ENCODE measurements around the gene NMT1. TPM values are rescaled to one million over a fixed set of nuclear protein-coding genes. Genes with fewer than 3 reads are reported as not detected.

The NMT1 gene
- total RNA-seq, 1 donor from 2014 or later: 80.6 TPM

DNA sequence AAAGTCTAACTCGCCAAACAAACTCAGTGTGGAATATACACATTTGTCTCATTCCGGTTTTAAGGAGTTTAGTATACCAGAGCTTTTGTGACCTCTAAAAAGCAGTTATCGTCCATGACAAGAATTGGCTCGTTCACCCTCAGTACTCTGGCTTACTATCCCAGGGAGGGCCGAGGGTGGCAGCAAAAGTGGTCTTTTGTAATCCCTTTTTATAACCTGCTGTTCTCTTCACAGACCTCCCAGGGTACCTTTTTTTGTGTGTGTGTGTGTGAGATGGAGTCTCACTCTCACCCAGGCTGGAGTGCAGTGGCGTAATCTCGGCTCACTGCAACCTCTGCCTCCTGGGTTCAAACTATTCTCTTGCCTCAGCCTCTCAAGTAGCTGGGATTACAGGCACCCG lies 8.9 kb downstream of the NMT1 start:
- peaks cover 7% of the 10 kb centered on the region for H3K4me1 Mint-ChIP-seq
- H3K9me3 Mint-ChIP-seq: no peaks in the 10 kb centered on the region
- no peak overlapping the region for H3K27ac Mint-ChIP-seq
- DNase-seq (ENCODE audit: low spot score in 2 of 2, unreplicated experiment in 2 of 2): no peak
- peaks cover 19% of the 10 kb centered on the region for H3K36me3 Mint-ChIP-seq
- no peak overlapping the region for H3K4me3 Mint-ChIP-seq
- TF ChIP-seq, protein P1, sequence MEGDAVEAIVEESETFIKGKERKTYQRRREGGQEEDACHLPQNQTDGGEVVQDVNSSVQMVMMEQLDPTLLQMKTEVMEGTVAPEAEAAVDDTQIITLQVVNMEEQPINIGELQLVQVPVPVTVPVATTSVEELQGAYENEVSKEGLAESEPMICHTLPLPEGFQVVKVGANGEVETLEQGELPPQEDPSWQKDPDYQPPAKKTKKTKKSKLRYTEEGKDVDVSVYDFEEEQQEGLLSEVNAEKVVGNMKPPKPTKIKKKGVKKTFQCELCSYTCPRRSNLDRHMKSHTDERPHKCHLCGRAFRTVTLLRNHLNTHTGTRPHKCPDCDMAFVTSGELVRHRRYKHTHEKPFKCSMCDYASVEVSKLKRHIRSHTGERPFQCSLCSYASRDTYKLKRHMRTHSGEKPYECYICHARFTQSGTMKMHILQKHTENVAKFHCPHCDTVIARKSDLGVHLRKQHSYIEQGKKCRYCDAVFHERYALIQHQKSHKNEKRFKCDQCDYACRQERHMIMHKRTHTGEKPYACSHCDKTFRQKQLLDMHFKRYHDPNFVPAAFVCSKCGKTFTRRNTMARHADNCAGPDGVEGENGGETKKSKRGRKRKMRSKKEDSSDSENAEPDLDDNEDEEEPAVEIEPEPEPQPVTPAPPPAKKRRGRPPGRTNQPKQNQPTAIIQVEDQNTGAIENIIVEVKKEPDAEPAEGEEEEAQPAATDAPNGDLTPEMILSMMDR (IDR thresholded peaks at IDR 0.05; ENCODE audit: unreplicated experiment): no peak
- no peaks in the 10 kb centered on the region for H3K27me3 Mint-ChIP-seq (ENCODE audit: low read depth)

DNA sequence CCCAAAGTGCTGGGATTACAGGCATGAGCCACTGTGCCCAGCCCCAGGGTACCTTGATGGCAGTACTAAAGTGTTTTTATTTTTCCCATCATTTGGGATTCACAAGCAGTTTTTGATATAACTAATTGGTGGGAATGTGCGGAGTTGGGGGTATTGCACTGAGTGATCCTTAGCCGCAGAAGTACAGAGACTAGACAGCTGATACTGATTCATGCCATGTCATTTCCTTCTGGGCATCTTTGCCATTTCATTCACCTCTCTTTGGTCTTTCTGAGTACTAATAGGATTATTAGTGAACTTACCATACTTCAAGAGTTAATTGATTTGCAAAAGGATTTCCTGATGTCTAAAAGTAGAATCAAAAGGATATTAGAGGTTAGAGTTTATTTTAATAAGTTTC lies 9.7 kb downstream of the NMT1 start:
- TF ChIP-seq, protein P1 (IDR thresholded peaks at IDR 0.05; ENCODE audit: unreplicated experiment): no peak
- H3K36me3 Mint-ChIP-seq: peaks cover 19% of the 10 kb centered on the region
- no peak overlapping the region for H3K4me3 Mint-ChIP-seq
- H3K4me1 Mint-ChIP-seq: peaks cover 5% of the 10 kb centered on the region
- no peaks in the 10 kb centered on the region for H3K9me3 Mint-ChIP-seq
- DNase-seq (ENCODE audit: low spot score in 2 of 2, unreplicated experiment in 2 of 2): no peak
- no peak overlapping the region for H3K27ac Mint-ChIP-seq
- no peaks in the 10 kb centered on the region for H3K27me3 Mint-ChIP-seq (ENCODE audit: low read depth)

DNA sequence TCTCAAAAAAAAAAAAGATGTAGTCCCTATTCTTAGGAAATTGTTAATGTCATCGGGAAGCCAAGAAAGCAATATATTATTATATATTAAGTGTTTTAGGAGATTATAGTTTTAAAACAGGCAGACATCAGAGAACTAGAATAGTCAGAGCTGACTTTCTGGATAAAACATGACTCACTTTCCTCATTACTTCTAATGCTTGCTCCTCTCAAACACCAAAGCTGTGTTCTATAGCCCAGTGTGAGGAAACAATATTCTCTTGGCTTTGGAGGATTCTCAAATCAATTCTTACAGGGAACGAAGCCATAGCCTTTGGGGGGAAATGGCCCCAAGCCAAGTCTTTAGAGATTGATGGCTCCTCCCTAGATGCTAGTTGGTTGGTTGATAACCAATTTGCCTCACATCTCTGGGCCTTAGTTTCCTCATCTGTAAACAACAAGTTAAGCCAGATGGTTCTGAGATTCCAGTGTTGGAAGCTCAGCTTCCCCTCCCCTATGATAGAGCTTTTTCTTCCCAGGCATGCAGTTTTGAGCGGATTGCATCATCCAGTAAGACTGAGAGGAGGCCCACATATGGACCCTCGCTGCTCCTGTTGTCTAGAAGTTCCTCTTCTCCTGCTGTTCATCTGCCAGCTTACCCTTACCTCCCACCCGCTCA lies 12.4 kb downstream of the NMT1 start:
- TF ChIP-seq, protein P1 (IDR thresholded peaks at IDR 0.05; ENCODE audit: unreplicated experiment): no peak
- no peaks in the 10 kb centered on the region for H3K27me3 Mint-ChIP-seq (ENCODE audit: low read depth)
- H3K27ac Mint-ChIP-seq: peak overlapping the region; percentile 91
- DNase-seq (ENCODE audit: low spot score in 2 of 2, unreplicated experiment in 2 of 2): no peak
- no peak overlapping the region for H3K4me3 Mint-ChIP-seq
- peaks cover 22% of the 10 kb centered on the region for H3K36me3 Mint-ChIP-seq
- H3K4me1 Mint-ChIP-seq: peaks cover 9% of the 10 kb centered on the region
- no peaks in the 10 kb centered on the region for H3K9me3 Mint-ChIP-seq

DNA sequence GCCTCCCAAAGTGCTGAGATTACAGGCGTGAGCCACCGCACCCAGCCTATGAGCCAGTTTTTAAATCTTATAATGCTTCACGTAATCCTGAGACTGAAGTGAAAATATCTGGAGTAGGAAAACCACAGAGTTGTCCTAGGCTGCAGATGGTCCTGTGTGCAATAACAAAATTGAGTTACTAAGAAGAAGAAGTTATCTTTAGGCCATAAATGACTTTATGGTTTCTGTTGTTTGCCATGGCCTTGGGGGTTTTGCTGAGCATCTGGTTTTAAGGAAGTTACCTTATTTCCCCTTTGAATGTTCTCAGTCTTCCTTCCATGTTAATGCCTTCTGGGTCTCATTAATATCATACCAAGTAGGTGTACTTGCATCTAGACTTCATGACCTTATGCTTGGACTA lies 16.5 kb downstream of the NMT1 start:
- TF ChIP-seq, protein P1 (IDR thresholded peaks at IDR 0.05; ENCODE audit: unreplicated experiment): no peak
- no peak for DNase-seq (ENCODE audit: low spot score in 2 of 2, unreplicated experiment in 2 of 2)
- Mint-ChIP-seq H3K27me3 (ENCODE audit: low read depth) (no peaks in the 10 kb centered on the region), H3K4me3 (no peak overlapping the region), H3K27ac (no peak overlapping the region), H3K36me3 (peaks cover 30% of the 10 kb centered on the region), H3K4me1 (peaks cover 9% of the 10 kb centered on the region), H3K9me3 (no peaks in the 10 kb centered on the region)

DNA sequence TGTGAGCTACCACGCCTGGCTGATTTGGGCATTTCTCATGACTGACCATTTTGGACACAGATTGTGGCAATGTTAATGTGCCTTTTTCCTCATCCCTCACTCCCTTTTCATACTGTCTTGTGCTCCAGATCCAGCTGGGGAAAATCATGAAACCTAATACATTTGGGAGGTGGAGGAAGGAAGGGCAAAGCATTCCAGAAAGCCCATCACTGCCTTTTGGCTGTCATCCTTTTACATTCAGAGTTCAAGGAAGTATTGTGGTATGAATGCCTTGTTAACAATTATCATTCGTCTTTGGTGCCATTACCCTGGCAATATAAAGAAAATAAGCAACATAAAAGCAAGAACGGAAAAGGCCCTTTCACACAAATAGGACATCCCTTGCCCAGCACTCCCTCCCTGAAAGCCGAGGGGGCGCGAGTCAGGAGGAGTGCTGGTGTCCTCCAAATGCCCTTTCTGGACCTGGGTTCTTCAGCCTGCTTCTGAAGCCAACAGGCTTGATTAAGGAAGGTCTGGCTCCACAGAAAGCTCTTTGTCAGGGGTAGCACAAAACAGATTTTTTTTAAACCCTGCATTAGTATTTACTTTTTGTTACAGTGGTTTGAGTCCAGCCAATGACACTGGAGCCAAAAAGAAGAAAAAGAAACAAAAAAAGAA lies 20.1 kb downstream of the NMT1 start:
- H3K4me1 Mint-ChIP-seq: peaks cover 4% of the 10 kb centered on the region
- H3K36me3 Mint-ChIP-seq: peaks cover 28% of the 10 kb centered on the region
- H3K27ac Mint-ChIP-seq: peak overlapping the region; percentile 12
- no peak for DNase-seq (ENCODE audit: low spot score in 2 of 2, unreplicated experiment in 2 of 2)
- no peaks in the 10 kb centered on the region for H3K27me3 Mint-ChIP-seq (ENCODE audit: low read depth)
- TF ChIP-seq, protein P1 (IDR thresholded peaks at IDR 0.05; ENCODE audit: unreplicated experiment): no peak
- no peak overlapping the region for H3K4me3 Mint-ChIP-seq
- H3K9me3 Mint-ChIP-seq: no peaks in the 10 kb centered on the region
